ENCODE results near the gene WWTR1.

Gene WWTR1

GRCh38 chr3:149657926-149658743 lies at the start of gene WWTR1:
Gene WWTR1, minus strand, starts transcription at chr3:149658025. Its CDS starts 719 bp downstream, at chr3:149657306.
- Mint-ChIP-seq H3K27ac (no peak within 1 kb of the TSS), H3K4me1 (ENCODE audit: low read depth) (peaks cover 20% of the 10 kb centered on the region), H3K4me3 (peak within 1 kb of the TSS; percentile 85), H3K9me3 (no peaks in the 10 kb centered on the region), H3K27me3 (peaks cover 89% of the 10 kb centered on the region), H3K36me3 (ENCODE audit: low read depth) (no peaks in the 10 kb centered on the region)
- intact Hi-C loops (cut with micrococcal nuclease): no loop called here

GRCh38 chr3:149706905-149707304 lies 49.1 kb upstream of the WWTR1 start:
- Mint-ChIP-seq H3K27me3 (peaks cover 33% of the 10 kb centered on the region), H3K36me3 (ENCODE audit: low read depth) (no peaks in the 10 kb centered on the region), H3K9me3 (no peaks in the 10 kb centered on the region), H3K4me3 (no peak overlapping the region), H3K27ac (no peak overlapping the region), H3K4me1 (ENCODE audit: low read depth) (no peaks in the 10 kb centered on the region)
- intact Hi-C loops (cut with micrococcal nuclease): no loop called here

DNA sequence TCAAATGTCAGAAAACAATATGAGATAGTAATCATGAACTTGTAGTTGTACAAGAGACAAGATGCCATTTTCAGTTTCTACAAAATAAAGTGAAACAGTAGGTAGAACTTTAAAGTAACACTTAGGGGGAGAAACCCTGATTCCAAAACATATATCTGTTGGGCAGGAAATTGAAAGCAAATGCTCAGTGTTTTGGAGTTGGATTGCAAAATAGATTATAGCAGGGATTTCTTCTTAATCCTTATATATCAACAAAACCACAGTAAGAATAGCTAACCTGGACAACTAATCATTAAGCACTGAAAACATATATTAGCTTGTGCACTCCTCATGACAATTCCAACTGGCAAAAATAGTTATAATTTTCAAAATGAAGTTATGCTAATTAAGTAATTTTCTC lies 47.6 kb upstream of the WWTR1 start:
- no peaks in the 10 kb centered on the region for H3K9me3 Mint-ChIP-seq
- no peak overlapping the region for H3K27ac Mint-ChIP-seq
- no peaks in the 10 kb centered on the region for H3K36me3 Mint-ChIP-seq (ENCODE audit: low read depth)
- intact Hi-C loops (cut with micrococcal nuclease): no loop called here
- peaks cover 24% of the 10 kb centered on the region for H3K27me3 Mint-ChIP-seq
- no peaks in the 10 kb centered on the region for H3K4me1 Mint-ChIP-seq (ENCODE audit: low read depth)
- H3K4me3 Mint-ChIP-seq: no peak overlapping the region

GRCh38 chr3:149703466-149703865 lies 45.6 kb upstream of the WWTR1 start:
- intact Hi-C loops (cut with micrococcal nuclease): no loop called here
- no peaks in the 10 kb centered on the region for H3K4me1 Mint-ChIP-seq (ENCODE audit: low read depth)
- no peaks in the 10 kb centered on the region for H3K36me3 Mint-ChIP-seq (ENCODE audit: low read depth)
- peaks cover 6% of the 10 kb centered on the region for H3K9me3 Mint-ChIP-seq
- H3K4me3 Mint-ChIP-seq: no peak overlapping the region
- H3K27ac Mint-ChIP-seq: no peak overlapping the region
- peaks cover 18% of the 10 kb centered on the region for H3K27me3 Mint-ChIP-seq

DNA sequence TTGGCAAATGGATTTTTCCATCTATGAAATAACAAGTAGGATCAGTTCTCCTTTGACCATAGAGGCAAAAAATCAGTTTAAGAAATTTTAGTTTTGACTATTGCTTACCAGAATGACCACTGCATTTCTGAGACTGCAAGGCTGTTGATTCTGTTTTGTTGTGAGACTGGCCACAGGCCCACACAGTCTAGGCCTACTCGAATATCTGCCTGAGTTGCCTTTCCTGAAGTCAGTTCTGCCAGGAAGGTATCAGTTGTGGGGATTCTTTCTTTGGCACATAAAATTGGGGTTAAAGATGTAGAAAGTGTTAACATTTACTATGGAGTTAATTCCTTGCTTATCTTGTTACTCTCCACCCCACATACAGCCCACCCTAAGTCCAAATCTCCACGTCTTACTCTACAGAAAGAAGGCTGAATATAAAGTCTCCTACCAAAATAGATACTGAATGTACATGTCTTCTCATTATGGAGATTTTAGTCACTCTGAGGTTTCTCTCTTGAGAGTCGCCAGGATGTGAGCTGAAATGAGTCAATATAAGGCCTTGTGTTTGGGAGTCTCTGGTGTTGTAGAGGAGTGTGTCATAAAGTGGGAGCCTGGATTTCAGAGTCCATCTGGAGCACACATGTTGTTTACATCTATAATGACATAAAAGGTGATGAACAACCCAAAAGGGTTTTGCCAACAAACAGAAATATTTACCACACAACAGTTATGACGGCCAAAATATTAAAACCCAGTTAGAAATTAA lies 45.0 kb upstream of the WWTR1 start:
- Mint-ChIP-seq H3K27ac (no peak overlapping the region), H3K4me1 (ENCODE audit: low read depth) (no peaks in the 10 kb centered on the region), H3K27me3 (peaks cover 18% of the 10 kb centered on the region), H3K36me3 (ENCODE audit: low read depth) (no peaks in the 10 kb centered on the region), H3K4me3 (no peak overlapping the region), H3K9me3 (peaks cover 12% of the 10 kb centered on the region)
- intact Hi-C loops (cut with micrococcal nuclease): no loop called here

DNA sequence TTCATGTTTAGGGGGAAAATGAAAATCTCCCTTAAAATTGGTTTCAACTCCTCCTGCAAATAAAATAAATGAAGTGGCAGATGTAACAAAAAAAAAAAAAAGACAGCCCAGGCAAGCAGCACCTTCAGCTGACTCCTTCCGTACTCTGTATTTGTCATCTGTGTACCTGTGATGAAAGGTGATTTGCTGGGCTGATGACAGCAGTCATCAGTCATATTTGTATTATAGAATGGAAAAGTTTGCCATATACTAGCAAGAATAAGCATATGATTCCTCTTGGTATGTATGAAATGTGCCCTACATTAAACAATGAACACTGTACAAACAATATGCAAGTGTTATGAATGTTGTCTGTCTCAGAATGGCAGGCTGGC lies 44.1 kb upstream of the WWTR1 start:
- no peaks in the 10 kb centered on the region for H3K36me3 Mint-ChIP-seq (ENCODE audit: low read depth)
- no peak overlapping the region for H3K4me3 Mint-ChIP-seq
- H3K27ac Mint-ChIP-seq: no peak overlapping the region
- H3K27me3 Mint-ChIP-seq: peaks cover 20% of the 10 kb centered on the region
- peaks cover 20% of the 10 kb centered on the region for H3K9me3 Mint-ChIP-seq
- intact Hi-C loops (cut with micrococcal nuclease): no loop called here
- H3K4me1 Mint-ChIP-seq (ENCODE audit: low read depth): no peaks in the 10 kb centered on the region

- H3K4me3 Mint-ChIP-seq: no peak overlapping the region
- peaks cover 19% of the 10 kb centered on the region for H3K27me3 Mint-ChIP-seq
- H3K27ac Mint-ChIP-seq: no peak overlapping the region
- intact Hi-C loops (cut with micrococcal nuclease): no loop called here
- H3K9me3 Mint-ChIP-seq: peaks cover 20% of the 10 kb centered on the region
- no peaks in the 10 kb centered on the region for H3K36me3 Mint-ChIP-seq (ENCODE audit: low read depth)
- no peaks in the 10 kb centered on the region for H3K4me1 Mint-ChIP-seq (ENCODE audit: low read depth)
Observed at GRCh38 chr3:149701206-149701976, 43.6 kb upstream of the WWTR1 start.

DNA sequence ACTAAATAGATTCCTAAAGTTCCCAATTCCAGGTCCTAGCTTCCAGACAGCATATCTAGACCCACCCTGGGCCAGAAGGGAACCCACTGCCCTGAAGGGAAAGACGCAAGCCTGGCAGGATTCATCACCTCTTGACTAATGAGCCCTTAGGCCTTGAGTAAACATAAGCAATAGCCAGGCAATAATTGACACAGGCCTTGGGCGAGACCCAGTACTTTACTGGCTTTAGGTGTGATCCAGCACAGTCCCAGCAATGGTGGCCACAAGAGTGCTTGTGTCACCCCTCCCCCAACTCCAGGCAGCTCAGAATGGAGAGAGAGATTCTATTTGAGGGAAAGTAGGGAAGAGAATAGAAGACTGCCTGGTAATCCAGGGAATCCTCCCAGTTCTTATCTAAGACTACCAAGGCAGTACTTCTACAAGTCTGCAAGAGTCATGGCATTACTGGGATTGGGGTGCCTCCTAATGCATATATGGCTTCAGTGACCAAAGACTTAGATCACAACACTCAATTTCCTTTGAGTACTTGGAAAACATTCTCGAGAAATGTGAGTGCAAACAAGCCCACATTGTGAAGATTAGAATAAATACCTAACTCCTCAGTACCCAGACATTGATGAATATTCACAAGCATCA lies 30.4 kb upstream of the WWTR1 start:
- no peak overlapping the region for H3K27ac Mint-ChIP-seq
- intact Hi-C loops (cut with micrococcal nuclease): no loop called here
- no peak overlapping the region for H3K4me3 Mint-ChIP-seq
- H3K4me1 Mint-ChIP-seq (ENCODE audit: low read depth): no peaks in the 10 kb centered on the region
- no peaks in the 10 kb centered on the region for H3K9me3 Mint-ChIP-seq
- H3K36me3 Mint-ChIP-seq (ENCODE audit: low read depth): no peaks in the 10 kb centered on the region
- H3K27me3 Mint-ChIP-seq: peaks cover 30% of the 10 kb centered on the region

GRCh38 chr3:149686996-149687395 lies 29.2 kb upstream of the WWTR1 start:
- Mint-ChIP-seq H3K4me3 (no peak overlapping the region), H3K4me1 (ENCODE audit: low read depth) (no peaks in the 10 kb centered on the region), H3K9me3 (no peaks in the 10 kb centered on the region), H3K36me3 (ENCODE audit: low read depth) (no peaks in the 10 kb centered on the region), H3K27ac (no peak overlapping the region), H3K27me3 (peaks cover 30% of the 10 kb centered on the region)
- intact Hi-C loops (cut with micrococcal nuclease): no loop called here

DNA sequence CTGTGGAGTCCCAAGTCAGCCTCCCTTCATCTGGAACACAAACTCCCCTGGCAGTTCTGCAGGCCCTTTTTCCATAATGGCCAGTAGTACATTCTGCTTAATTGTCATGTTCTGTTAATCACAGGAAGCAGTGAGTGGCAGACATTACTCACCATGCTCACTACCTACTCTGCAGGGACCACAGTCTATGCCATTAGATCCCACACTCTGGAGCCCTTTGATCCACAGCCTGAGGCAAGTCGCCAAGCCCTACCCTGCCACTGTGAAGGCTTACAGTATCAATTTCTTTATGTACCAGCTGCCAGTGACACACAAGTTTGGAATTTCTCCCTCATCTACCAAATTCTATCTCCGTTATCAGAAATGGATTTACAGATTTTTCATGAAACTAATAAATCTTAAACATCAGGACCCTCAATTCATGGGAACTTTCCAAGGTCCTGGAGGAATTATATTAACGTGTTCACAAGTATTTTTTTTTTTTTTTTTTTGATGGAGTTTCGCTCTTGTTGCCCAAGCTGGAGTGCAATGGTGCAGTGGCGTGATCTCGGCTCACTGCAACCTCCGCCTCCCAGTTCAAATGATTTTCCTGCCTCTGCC lies 20.6 kb upstream of the WWTR1 start:
- no peaks in the 10 kb centered on the region for H3K4me1 Mint-ChIP-seq (ENCODE audit: low read depth)
- intact Hi-C loops (cut with micrococcal nuclease): no loop called here
- H3K36me3 Mint-ChIP-seq (ENCODE audit: low read depth): no peaks in the 10 kb centered on the region
- H3K4me3 Mint-ChIP-seq: no peak overlapping the region
- peaks cover 34% of the 10 kb centered on the region for H3K27me3 Mint-ChIP-seq
- H3K27ac Mint-ChIP-seq: no peak overlapping the region
- H3K9me3 Mint-ChIP-seq: no peaks in the 10 kb centered on the region

DNA sequence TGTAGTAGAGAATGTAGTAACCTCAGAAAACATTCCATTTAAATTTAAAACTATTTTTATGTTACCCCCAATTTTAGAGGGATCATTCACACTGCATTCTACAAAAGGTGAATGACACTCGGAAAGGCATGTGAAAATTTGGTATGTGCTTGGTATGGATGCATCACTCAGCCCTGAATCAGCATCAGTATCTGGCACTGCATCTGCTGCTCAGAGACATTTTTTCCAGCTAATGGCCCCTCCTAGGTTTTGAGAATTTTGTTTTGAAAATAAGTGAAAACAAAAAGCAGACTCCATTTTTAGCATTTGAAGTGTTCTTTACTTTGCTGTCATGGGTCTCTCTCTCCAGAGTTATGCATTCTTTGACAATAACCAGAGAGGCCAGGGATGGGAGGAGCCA lies 15.6 kb upstream of the WWTR1 start:
- H3K4me3 Mint-ChIP-seq: no peak overlapping the region
- intact Hi-C loops (cut with micrococcal nuclease): no loop called here
- H3K27ac Mint-ChIP-seq: no peak overlapping the region
- H3K9me3 Mint-ChIP-seq: no peaks in the 10 kb centered on the region
- H3K27me3 Mint-ChIP-seq: peaks cover 45% of the 10 kb centered on the region
- no peaks in the 10 kb centered on the region for H3K36me3 Mint-ChIP-seq (ENCODE audit: low read depth)
- H3K4me1 Mint-ChIP-seq (ENCODE audit: low read depth): no peaks in the 10 kb centered on the region

- H3K9me3 Mint-ChIP-seq: no peaks in the 10 kb centered on the region
- H3K27ac Mint-ChIP-seq: no peak overlapping the region
- peaks cover 42% of the 10 kb centered on the region for H3K27me3 Mint-ChIP-seq
- H3K4me1 Mint-ChIP-seq (ENCODE audit: low read depth): no peaks in the 10 kb centered on the region
- intact Hi-C loops (cut with micrococcal nuclease): no loop called here
- no peaks in the 10 kb centered on the region for H3K36me3 Mint-ChIP-seq (ENCODE audit: low read depth)
- H3K4me3 Mint-ChIP-seq: no peak overlapping the region
Observed at GRCh38 chr3:149670742-149671492, 13.1 kb upstream of the WWTR1 start.

GRCh38 chr3:149667576-149667975 lies 9.8 kb upstream of the WWTR1 start:
- H3K36me3 Mint-ChIP-seq (ENCODE audit: low read depth): no peaks in the 10 kb centered on the region
- H3K27ac Mint-ChIP-seq: no peak overlapping the region
- no peaks in the 10 kb centered on the region for H3K4me1 Mint-ChIP-seq (ENCODE audit: low read depth)
- intact Hi-C loops (cut with micrococcal nuclease): no loop called here
- no peaks in the 10 kb centered on the region for H3K9me3 Mint-ChIP-seq
- H3K4me3 Mint-ChIP-seq: no peak overlapping the region
- H3K27me3 Mint-ChIP-seq: peaks cover 54% of the 10 kb centered on the region
